GM19438 (cell line): ENCODE data around the gene ZIC2.

Source experiments
- ATAC-seq: cut with Tn5 transposase; IDR thresholded peaks from one replicate; pipeline ENCODE4 v1.9.1; 2021; ENCODE audit warnings: low read depth; ENCODE audit not compliant: unreplicated experiment

Gene ZIC2

DNA sequence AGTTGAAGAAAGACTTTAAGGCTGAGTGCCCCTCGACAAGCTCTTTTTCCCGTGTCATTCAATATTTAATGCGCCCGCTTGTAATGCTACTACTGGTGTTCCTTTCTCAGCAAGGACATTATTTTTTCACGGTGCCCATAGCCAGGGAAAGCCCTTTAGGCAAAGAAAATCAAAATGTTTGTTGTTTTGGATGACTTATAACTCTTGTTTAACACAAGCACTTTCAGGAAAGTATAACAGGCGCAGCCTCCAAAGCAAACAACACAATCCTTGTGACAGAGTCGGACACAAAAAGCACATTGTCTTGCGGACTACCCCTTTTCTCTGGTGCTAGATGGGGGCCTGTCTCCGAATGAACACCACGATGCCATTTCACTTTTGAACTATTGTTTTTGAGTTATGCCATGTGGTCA, 22.5 kb upstream of the ZIC2 start:
- ATAC-seq: no peak

DNA sequence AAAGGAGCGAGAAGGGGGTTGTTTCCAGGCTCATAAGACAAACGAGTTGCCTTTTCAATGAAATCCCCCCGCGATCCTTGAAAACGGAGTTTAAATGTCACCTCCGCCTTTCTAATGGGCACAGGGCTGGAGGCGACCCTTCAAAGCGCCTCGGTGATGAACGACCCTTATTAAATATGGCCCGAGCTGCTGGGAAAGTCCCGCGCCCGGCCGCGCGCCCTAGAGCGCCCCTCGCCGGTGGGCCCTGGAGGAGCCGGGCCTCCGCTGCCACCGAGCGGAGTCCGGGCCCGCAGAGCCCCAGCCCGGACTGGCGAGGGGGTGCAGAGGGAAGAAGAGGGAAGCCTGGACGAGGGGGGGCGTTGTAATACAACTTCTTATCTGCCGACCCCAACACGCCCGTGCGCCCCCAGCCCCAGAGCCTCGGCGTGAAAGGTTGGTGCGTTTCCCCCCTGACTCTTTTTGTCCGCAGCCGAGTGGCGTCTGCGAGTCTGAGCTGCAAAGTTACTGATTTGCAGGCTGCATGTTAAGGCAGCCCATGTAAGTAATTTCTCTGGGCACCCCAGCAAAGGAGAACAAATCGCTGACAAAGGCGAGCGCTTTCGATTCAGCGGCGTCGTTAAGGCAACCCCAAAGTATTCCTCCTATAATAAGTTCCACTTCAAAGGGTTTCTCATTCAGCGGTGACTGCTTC, 21.9 kb upstream of the ZIC2 start:
- no peak for ATAC-seq

DNA sequence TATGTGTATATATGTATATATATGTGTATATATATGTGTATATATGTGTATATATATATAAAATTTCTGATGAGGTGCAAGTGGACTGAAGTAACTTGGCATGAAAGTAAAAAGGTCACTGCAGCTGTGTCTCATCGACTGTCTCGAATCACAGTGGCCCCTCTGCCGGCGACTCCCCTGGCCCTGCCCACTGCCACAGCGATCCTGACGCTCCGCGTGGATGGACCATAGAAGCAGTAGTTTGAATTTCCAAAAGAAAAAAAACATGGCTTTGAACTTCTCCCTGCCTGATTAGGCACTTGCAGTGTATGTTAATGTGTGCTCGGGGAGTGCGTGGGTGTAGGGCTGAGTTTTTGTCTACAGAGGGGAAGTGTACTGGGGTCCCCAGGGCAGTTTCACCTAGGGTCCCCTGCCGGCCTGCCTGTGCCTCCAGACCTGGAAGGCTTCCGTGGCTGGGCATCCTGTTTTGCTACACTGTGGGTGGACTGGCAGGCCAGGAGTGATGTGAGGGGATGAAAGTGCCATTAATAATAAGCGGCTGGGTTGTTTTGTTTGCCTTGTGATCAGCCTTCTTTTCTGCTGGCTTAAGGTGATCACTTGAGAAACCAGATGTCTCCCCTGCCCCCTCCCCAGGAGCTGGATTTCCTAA, 20.8 kb upstream of the ZIC2 start:
- no peak for ATAC-seq

DNA sequence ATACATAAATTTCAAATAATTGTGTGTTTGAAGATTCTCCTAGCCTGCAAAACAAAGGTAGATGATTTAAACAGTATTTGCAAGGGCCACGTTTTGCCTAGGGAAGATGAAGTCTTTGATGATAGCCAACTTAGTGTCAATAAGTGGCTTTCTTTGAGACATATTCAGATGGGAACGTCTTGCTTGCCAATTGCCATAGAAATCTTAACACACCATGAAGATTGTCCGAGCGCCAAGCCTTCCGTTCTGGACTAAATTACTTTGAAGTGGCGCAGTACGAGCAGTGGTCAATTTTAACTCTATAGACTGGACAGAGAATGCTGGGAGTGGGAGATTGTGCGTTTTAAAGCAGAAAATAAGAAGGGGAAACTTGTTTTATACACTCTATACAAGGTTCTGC, 19.9 kb upstream of the ZIC2 start:
- ATAC-seq: no peak

DNA sequence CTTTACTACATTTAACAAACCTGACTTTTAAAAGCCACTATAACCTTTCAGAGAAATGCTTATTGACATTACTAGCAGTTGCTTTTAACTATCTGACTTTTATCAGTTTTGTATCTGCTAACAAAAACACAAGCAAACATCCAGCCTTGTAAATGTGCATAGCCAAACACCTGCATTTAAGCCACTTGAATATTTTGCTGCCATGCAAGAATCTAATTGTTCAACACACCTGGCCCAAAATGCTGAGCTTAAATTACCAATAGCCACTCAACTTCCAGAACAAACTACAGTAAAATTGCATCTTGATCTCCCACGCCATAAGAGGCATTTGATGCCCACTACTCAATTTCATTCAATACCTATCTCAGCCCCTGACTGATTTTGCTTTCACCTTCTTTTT, 19.3 kb upstream of the ZIC2 start:
- ATAC-seq: no peak

DNA sequence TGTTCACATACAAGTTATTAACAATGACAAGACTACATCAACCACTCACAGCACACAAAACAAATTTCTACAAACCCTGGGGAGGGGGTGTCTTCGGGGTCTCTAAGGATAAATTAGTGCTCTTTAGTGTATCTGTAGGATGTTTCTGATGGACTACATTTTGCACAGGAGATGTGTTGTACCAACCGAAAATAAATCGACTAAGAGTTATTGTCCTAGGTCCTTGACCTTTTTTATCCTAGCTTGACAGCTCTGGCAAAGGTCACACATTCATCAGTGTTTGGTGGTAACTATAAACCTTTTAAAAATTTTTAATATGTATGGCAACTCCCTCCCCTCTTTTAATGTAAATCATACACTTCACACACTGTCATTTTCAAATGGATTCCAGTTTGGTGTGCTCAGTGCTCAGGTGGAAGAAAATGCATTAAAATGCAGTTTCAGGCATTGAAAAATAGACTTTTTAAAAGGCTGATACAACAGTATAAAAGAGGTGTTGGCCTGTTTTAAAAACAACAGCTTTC, 17.7 kb upstream of the ZIC2 start:
- no peak for ATAC-seq

DNA sequence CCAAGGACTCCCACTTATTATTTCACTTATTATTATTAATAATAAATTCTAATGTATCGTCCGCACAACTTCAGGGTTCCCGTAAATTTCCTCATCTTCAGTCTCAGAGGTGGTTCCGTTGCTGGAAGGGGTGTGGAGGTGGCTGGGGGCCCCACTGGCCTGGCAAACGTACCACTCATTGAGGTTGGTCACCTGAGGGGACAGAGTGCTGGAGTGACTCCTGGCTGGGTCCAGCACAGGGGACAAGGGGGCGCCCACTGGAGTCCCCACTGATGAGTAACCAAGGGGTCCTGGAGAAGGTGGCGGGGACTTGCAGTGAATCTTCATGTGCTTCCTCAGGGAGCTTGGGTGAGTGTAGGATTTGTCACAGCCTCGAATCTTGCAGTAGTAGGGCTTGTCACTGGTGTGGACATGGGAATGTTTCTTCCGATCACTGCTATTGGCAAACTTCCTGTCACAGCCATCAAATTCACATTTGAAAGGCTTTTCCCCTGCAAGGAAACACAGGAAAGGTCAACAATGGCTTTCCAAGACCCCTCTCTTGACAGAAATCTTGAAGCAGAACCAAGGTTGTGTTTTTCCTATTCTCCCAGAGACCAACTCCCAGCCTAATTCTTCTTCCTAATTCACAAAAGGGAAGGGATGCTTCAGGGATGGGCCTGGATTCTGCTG, 16.1 kb upstream of the ZIC2 start:
- ATAC-seq: no peak

DNA sequence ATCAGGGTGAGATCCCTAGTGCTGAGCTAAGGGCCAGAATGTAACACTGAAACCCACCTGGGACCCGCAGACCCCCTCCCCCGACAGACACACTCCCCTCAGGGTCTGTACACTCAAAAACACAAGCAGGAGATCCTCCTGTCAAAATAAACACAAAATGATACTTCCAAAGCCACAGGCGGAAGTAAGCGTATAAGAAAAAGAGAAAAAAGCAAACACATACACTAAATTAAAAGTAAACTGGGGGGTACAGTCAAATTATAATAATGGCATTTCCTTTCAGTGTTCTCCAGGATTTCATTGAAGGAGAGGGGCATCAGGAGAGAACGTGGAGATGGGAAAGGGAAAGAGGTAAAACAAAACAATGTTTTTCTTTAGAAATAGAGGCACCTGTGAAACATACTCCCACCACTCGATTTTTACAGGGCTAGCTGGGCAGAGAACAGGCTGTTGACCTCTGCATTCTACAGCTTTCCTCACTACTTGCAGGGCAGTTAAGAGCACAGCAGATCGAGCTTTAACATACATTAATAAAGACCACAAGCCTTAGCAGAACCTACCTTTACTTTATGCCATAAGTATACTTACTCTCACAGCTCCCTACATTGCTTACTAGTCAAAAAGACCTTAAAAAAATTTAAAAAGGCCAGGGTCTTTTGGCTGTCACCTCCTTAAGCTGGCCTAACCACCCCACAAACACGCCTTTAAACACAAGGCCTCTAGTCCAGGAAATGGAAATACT, 15.3 kb upstream of the ZIC2 start:
- no peak for ATAC-seq

DNA sequence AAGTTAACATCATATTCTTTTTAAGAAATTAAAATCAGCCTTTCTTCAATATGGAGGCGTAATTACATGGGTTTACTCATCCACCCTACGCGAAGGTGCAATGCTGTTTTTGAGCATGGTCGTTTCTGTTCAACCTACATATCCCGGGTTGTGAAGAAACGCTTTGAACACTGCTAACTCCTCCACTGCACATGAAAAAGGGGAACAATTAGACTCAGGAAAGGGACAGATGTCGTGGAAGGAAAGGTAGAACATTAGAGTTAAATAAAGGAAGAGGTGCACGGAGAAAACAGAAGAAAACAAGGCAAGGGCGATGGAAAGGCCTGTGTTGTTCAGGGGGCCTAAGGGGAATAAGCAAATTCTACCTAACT, 14.1 kb upstream of the ZIC2 start:
- no peak for ATAC-seq

DNA sequence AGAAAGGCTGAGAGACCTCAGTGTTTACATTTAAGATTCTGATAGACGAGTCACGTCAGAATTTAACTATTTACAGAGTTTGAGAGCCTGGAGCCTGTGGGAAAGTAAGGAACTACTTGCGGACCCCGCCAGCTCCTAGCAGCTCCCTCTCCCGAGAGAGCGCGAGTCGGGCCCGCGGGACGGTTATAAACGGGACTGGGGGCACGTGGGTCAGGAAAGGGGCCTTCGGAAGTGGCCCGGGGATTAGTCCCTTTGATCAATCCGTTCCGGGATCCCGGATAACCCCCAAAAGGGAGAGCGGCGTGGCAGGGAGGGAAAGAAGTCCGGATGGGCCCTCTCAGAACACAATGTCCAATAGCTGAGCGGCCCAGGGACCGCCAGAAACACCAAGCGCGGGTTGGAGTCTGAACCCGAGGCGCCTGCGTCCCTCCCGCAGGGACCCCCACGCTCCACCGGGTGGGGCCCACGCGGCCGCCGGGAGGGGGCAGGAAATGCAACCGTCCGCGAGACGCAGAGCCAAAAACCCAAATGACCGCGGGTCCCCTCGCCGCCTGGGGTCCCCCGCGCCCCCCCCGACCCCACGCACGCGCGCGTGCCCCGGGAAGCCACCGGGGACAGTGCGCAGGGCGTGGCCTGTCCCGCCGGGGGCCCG, 13.6 kb upstream of the ZIC2 start:
- ATAC-seq: no peak

DNA sequence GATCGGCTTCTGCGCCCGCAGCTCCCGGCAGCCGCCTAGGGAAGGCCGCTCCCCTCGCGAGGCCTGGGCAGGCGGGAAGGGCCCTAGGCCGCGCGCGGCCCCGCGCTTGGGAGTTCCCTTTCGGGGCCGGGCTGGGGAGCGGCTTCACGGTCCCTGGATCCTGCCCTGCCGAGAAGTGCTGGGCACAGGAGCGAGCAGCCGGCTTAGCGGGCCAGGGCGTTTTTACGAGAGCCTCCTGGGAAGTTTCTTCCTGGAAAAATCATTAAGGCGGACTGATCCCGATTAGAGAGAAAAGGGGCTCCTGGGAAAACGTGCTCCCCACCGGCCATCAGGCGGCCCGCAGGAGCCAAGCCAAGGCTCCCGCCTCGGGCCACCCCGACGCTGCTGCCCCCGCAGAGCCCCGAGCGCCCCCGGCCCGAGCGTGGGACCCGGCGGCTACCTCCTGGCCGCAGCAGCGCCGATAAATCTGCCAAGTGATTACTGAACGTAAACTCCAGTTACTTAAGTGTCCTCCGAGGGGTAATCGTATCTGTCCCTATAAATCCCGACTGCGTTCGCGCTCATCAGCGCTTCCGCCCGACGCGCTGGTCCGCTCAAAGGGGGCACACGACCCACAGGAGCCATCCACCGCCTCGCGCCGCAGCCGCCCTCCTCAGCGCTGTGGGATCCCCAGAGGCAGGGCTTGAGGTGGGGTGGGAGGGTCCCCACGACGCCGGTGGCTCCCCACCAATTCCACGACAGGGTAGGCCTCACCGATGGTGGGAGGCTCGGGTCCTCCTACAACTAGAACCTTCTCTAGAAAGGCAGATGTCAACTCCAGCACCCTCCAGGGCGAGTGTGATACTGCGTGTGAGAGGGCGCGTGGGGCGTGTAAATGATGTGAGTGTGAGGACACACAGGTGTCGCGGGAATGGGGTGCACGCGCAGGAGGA, 12.8 kb upstream of the ZIC2 start:
- ATAC-seq: no peak

DNA sequence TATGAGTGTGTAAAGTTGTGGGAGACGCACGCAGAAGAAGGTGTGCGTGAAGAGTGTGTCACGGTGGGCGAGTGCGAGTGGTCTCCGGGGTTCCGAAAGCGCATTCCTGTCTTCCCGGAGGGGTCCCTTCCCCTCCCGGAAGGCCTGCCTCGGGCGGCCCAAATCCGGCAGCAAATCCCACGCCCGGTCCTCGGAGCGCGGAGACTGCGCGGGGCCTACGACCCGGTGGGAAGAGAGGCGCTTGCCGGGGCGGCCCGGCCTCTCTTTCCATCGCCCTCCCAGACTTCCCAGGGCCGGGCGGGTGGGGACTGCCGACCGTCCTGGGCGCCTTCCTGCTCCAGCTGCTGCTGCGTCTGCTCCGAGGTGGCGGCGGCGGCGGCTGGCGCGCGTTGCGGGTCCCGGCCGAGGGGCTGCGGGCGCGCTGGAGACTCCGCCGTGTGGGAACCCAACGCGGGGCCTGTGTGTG, 12.1 kb upstream of the ZIC2 start:
- no peak for ATAC-seq

DNA sequence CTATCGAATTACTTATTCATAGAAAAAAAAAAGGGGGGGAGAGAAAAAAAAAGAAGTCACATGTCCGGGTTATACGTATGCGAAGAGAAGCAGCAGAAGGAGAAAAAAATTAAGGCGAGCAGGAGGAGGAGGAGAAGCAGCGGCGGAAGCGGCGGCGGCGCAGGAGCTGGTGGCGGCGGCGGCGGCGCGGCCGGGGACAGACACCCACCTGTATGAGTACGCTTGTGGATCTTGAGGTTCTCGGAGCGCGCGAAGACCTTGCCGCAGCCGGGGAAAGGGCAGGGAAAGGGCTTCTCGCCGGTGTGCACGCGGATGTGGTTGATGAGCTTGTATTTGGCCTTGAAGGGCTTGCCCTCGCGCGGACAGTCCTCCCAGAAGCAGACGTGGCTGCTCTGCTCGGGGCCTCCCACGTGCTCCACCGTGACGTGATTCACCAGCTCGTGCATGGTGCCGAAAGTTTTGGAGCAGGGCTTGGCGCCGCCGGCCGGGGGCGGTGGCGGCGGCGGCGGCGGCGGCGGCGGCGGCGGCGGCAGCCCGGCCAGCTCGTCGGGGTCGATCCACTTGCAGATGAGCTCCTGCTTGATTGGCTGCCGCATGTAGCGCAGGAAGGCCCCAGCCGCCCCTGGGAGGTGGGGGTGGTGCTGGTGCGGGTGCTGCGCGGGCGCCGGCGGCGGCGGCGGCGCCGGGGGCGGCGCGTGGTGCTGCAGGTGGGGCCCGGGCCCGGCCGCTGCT, 11.5 kb upstream of the ZIC2 start:
- no peak for ATAC-seq

DNA sequence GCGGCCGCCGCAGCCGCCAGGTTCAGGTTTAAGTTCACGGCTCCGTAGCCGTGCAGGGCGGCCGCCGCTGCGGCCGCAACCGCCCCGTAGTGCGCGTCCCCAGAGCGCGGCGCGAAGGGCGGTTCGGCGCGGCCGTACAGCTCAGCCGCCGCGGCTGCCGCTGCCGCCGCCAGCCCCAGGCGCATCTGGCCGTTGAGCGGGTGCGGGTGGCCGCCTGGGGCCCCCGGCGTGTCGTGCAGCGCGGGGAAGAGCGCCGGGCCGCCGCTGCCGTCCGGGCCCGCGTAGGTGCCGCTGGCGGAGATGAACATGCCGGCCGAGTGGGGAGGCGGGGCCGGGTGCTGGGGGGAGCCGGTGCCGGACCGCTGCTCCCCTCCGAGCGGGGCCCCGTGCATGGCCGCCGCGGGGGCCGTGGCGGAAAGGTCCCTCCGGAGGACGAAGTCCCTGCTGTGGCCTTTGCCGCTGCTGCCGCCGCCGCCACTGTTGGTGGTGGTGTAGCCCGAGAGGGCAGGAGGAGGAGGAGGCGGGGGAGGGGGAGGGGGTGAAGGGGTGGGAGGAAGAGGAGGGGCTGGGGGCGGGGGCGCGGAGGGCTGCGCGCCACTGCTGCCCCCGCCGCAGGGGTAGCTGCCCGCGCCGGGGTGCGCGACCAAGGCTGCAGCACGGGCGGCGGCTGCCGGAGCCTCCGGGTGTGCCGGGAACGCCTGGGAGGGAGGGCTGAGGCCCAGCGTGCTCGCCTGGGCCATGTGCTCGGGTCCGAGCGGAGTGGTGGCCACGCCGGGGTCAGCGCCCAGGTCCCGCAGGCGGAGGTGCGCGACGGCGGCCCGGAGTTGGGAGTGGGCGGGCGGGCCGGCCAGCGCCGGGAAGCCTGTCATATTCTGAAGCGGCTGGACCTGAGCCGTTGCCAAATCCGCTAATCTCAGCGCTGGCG, 10.7 kb upstream of the ZIC2 start:
- ATAC-seq: no peak

DNA sequence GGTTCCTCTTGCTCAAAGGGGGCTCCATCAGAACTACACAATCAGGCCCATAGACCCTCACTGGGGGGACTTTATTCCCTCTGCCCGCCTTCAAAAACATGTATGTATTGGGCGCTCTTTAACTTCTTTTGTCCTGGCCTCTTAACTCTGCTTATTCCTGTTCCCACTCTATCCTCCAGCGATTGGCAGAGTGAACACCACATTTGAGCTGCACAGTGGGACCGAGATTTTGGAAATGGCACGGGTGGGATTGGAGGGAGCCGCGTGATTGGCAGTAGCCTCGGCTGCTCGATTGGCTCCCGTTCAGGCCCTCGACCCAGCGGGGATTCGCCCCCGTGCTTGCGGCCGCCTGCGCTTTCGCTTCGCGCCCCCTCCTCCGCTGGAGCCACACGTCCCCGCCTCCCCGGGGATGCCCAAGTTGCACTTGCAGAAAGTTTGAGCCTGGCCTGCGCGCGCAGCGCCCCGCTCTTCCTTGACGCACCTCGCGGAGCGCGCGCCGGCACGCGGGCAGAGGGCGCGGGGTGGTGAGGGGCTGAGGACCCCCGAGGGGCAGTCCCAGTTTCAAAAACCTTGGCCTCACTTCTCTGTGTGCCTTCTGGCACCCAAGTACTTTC, 9.9 kb upstream of the ZIC2 start, which contains the start of gene ZIC5:
TSS of gene ZIC5 (minus strand) at position 192 of the 614 bp plus-strand sequence. CDS start at position 28, 164 bp downstream.
- ATAC-seq: no peak

DNA sequence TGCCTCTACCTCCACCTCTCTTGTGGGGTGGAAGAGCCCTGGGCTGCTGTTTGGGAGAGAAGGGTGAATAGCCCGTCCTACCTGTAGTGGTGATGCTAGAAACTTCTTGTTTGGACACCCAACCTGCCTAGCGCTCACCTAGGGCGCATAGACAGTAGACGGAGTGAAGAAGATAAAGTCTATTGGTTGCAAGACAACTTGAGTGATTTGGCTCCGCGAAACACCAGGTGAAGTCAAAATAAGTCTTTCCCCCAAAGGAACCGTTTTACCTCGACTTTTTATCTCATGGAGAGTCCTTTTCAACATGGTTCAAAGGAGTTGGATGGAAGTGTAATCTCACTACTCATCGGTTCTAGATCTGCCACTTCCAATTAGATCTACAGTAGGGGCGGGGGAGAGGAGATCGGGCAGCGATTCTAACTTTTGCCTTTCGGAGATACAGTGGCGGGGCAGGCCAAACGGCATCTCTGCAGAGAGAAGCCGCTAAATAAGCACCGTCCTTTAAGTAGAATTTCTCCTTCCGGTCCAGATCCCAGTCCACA, 9.3 kb upstream of the ZIC2 start:
- ATAC-seq: no peak
